Pulmonary artery endothelial cell (primary cell): ENCODE measurements around the gene GPC5. TPM values are rescaled to one million over a fixed set of nuclear protein-coding genes. Genes with fewer than 3 reads are reported as not detected.
"Not testable (repeated sequence)": the region's sequence is repeated elsewhere in the genome, so short reads cannot be mapped to it uniquely, and the experiment has no call there.

Source experiments
- DNase-seq: peaks from one replicate; pipeline ENCODE4 v3.0.0-alpha.2; 2011; ENCODE audit warnings: low read depth, low spot score
- total RNA-seq: library from RNA; depleted of rRNA; stranded (reverse); fragments of >200 nt; gene quantifications from 2 replicates; pipeline ENCODE4 v1.2.3, GENCODE V29; 2014

Gene GPC5
- 0.07 TPM in 1 of 2 replicates, not detected in the other for total RNA-seq

GRCh38 chr13:91398413-91399188 lies at the start of gene GPC5:
Gene GPC5, plus strand, starts transcription at chr13:91398621.
- no peak for DNase-seq

- DNase-seq, result peak; percentile 47
These were observed 49.5 kb upstream of the GPC5 start for GRCh38 chr13:91348906-91349435.

GRCh38 chr13:91349992-91350911 lies 48.2 kb upstream of the GPC5 start:
- no peak for DNase-seq

- DNase-seq, result no peak
These were observed 47.3 kb upstream of the GPC5 start for GRCh38 chr13:91351123-91351522.

- DNase-seq, result no peak
These were observed 46.4 kb upstream of the GPC5 start for GRCh38 chr13:91351980-91352379.

- DNase-seq, result not testable (repeated sequence)
These were observed 45.5 kb upstream of the GPC5 start for GRCh38 chr13:91352891-91353290.

GRCh38 chr13:91353494-91353893 lies 44.9 kb upstream of the GPC5 start:
- DNase-seq, result no peak

GRCh38 chr13:91355099-91355825 lies 43.2 kb upstream of the GPC5 start:
- DNase-seq, result no peak

- DNase-seq, result no peak
These were observed 42.4 kb upstream of the GPC5 start for GRCh38 chr13:91355826-91356710.

GRCh38 chr13:91356919-91357612 lies 41.4 kb upstream of the GPC5 start:
- no peak for DNase-seq

GRCh38 chr13:91357613-91358386 lies 40.6 kb upstream of the GPC5 start:
- DNase-seq, result no peak

GRCh38 chr13:91358387-91358782 lies 40.0 kb upstream of the GPC5 start:
- no peak for DNase-seq

GRCh38 chr13:91359111-91359510 lies 39.3 kb upstream of the GPC5 start:
- DNase-seq, result no peak

- no peak for DNase-seq
These were observed 38.8 kb upstream of the GPC5 start for GRCh38 chr13:91359631-91360030.

GRCh38 chr13:91360246-91360751 lies 38.1 kb upstream of the GPC5 start:
- DNase-seq, result no peak

- DNase-seq, result no peak
These were observed 36.6 kb upstream of the GPC5 start for GRCh38 chr13:91361755-91362271.

- DNase-seq, result no peak
These were observed 35.5 kb upstream of the GPC5 start for GRCh38 chr13:91362908-91363307.

GRCh38 chr13:91368101-91368500 lies 30.3 kb upstream of the GPC5 start:
- DNase-seq, result no peak
